ENCODE results near the gene TAF6L.

The TAF6L gene

DNA sequence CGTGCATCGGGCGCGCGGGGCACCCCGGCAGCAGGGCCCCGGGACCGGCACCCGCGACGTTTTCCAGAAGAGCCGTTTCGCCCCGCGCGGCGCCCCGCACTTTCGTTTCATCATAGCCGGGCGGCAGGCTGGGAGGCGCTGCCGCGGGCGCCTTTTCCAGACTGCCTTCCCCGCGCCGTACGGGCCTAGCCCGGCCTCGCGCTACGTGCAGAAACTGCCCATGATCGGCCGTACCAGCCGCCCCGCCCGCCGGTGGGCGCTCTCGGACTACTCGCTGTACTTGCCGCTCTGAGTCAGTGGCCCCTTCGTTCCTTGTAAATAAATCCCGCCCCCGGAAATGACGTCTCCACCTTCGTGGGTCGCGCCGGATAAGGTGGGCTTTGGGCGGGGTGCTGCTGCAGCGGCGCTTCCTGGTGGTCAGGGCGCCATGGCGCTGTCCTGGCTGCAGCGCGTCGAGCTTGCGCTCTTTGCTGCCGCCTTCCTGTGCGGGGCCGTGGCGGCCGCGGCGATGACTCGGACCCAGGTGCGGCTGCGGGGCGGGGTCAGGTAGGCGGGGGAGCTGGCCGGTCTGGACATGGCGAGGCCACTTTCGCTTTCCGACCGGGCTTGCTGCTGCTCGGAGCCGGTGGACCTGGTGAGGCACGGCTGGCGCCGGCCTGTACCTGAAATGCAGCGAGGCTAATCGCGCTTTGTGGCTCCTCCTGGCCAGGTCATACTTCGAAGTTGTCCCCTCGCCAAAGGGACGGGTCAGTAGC lies 16.0 kb downstream of the TAF6L start, which contains the start of gene TMEM179B:
TMEM179B (plus strand) TSS at position 398 of the 755 bp plus-strand sequence; CDS start at position 428, 30 bp downstream.
- peak; percentile 98 for DNase-seq (ENCODE audit: low read depth)
- TF ChIP-seq, protein P1, sequence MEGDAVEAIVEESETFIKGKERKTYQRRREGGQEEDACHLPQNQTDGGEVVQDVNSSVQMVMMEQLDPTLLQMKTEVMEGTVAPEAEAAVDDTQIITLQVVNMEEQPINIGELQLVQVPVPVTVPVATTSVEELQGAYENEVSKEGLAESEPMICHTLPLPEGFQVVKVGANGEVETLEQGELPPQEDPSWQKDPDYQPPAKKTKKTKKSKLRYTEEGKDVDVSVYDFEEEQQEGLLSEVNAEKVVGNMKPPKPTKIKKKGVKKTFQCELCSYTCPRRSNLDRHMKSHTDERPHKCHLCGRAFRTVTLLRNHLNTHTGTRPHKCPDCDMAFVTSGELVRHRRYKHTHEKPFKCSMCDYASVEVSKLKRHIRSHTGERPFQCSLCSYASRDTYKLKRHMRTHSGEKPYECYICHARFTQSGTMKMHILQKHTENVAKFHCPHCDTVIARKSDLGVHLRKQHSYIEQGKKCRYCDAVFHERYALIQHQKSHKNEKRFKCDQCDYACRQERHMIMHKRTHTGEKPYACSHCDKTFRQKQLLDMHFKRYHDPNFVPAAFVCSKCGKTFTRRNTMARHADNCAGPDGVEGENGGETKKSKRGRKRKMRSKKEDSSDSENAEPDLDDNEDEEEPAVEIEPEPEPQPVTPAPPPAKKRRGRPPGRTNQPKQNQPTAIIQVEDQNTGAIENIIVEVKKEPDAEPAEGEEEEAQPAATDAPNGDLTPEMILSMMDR (conservative IDR thresholded peaks at IDR 0.05; ENCODE audit: low read depth, low read length): peak; percentile 72
- H3K4me3 ChIP-seq (ENCODE audit: low read depth, low read length): peak within 1 kb of the TSS; percentile 98

DNA sequence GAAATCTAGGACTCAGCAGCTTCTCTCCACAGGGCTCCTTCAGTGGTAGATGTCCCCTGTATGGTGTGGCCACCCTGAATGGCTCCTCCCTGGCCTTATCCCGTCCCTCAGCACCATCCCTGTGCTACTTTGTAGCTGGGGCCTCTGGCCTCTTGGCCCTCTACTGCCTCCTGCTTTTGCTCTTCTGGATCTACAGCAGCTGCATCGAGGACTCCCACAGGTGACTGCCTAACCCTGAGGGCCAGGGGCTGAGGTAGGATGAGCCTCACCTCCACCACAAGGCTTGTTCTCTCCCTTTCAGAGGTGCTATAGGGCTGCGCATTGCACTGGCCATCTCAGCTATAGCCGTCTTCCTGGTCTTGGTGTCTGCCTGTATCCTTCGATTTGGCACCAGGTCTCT lies 17.8 kb downstream of the TAF6L start:
- TF ChIP-seq, protein P1 (conservative IDR thresholded peaks at IDR 0.05; ENCODE audit: low read depth, low read length): no peak
- H3K4me3 ChIP-seq (ENCODE audit: low read depth, low read length): no peak overlapping the region
- DNase-seq (ENCODE audit: low read depth): no peak

DNA sequence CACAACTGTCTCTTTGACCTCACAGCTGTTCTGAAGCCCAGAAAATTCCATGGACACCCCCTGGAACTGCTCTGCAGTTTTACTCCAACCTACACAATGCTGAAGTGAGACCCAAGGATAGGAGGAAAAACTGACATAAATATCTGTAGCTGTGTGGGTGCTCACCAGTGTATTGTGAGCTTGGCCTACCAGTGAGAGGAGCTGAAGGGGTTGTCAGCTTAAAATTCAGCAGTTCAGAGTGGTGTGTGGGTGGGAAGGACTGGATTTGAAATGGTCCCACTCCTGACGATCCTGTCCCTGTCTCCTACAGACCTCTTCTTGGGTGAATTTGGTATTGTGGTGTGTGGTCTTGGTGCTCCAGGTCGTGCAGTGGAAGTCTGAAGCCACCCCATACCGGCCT lies 18.4 kb downstream of the TAF6L start:
- no peak for DNase-seq (ENCODE audit: low read depth)
- H3K4me3 ChIP-seq (ENCODE audit: low read depth, low read length): no peak overlapping the region
- TF ChIP-seq, protein P1 (conservative IDR thresholded peaks at IDR 0.05; ENCODE audit: low read depth, low read length): no peak

DNA sequence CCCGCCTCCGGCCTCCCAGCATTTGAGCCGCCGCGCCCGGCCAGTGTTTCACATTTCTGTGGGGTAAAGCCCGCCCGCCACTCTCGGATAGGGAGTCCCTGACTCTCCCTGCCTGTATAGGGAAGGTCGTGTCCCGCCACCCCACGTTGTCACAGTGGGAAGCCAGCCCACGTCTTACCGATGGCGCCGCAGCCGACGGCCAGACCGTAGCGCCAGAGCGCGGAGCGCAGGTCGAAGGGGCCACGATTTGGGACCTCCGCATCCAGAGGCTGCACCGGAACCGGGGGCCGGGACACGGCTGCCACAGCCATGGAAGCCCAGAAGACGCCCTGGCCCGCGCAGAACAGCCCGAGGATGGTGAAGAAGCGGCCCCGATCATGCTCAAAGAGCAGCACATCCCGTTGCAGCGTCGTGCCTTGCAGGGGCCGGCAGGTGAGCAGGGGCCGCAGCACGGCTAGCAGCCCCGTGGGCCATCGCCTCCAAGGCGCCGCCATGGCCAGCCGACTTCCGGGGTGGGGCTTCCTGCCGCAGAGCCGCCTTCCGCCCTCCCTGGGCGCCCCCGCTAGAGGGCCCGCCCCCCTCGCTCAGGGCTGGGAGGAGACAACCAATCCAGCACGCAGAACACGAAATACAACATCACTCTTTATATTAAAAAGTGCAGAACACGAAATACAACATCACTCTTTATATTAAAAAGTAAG lies 20.5 kb downstream of the TAF6L start, which contains the start of gene TMEM223:
TMEM223 (minus strand) TSS at position 506 of the 701 bp plus-strand sequence; CDS start at position 494, 12 bp downstream.
- peak within 1 kb of the TSS; percentile 92 for H3K4me3 ChIP-seq (ENCODE audit: low read depth, low read length)
- TF ChIP-seq, protein P1 (conservative IDR thresholded peaks at IDR 0.05; ENCODE audit: low read depth, low read length): no peak
- DNase-seq (ENCODE audit: low read depth): peak; percentile 84

DNA sequence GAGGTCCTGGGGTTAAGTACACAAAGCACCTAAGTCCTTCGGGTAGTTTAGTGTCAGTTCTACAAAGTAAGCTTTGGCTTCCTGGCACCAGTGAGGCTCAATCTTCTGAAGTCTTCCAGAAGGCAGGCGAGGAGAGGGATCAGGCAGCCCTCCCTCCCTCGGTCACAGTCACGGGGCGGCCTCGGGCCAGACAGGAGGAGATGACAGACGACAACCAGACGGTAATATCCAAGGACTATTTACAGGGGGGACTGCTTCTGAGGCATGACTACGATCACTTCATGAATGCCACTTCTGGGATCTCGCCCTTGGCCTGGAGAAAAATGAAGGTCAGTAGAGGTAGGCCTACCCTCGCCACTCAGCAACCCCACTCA lies 21.0 kb downstream of the TAF6L start:
- DNase-seq (ENCODE audit: low read depth): no peak
- TF ChIP-seq, protein P1 (conservative IDR thresholded peaks at IDR 0.05; ENCODE audit: low read depth, low read length): no peak
- H3K4me3 ChIP-seq (ENCODE audit: low read depth, low read length): no peak overlapping the region

DNA sequence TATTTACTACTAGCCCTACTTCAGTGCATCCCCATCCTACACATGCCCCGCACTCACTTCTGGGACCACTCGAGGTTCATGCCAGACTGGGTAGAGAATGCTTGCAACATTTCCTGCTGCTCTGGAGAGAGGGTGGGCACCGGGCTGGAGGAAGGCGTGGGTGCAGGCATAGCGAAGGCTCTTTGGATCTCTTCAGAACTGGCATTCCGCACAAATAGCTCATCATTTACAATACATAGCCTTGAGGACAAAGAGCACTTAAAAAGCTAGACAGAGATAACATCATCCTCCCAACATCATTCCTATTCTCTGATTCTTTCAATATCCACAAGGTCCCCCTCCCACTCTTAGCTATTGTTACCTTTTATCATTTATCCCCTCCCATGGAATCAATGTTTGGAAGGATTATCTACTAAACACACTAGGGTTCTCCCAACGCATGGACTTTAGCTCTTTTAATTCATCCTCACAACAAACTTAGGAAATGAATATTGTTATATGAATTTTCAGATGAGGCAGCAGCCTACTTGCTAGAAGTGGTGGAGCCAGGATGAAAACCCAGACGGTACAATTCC lies 23.1 kb downstream of the TAF6L start:
- DNase-seq (ENCODE audit: low read depth): no peak
- no peak overlapping the region for H3K4me3 ChIP-seq (ENCODE audit: low read depth, low read length)
- TF ChIP-seq, protein P1 (conservative IDR thresholded peaks at IDR 0.05; ENCODE audit: low read depth, low read length): no peak

Measured in choroid plexus epithelial cell (primary cell).